ENCODE data around the gene ZDHHC16.

The ZDHHC16 gene

DNA sequence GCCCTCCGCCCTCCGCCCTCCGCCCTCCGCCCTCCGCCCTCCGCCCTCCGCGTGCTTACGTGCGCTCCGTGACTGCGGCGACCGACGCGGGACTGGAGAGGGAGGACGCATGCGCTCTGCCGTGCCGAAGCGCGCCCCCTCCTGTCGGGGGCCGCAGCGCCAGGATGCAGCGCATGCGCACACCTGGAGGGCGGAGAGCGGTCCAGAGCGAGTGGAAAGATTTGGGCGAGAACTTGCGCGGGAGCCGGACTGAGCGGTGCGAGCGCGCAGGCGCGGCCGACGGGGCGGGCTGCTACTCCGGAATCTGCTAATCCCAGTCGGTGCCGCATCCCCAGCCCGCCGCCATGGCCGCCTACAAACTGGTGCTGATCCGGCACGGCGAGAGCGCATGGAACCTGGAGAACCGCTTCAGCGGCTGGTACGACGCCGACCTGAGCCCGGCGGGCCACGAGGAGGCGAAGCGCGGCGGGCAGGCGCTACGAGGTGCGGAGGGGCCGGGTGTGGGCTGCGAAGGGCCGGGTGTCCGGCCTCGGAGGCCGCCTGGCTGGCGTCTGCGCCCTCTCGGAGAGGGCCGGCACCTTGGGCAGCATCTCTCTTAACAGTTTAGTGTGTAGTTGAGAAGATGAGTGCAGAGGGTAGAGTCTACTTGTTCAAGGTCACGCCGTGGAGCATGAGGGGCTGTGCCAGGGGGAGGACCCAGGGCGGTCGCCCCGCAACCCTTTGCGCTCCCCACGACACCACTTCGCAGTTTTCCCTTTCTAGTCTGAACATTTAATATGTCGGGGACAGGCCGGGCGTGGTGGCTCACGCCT is 19.8 kb upstream of the ZDHHC16 start, which contains the start of gene PGAM1:
Gene PGAM1, plus strand, starts transcription at position 228 of the 812 bp plus-strand sequence. Its CDS starts 117 bp downstream, at position 345.
- TF ChIP-seq TOX (CRISPR knock-in tag; IDR thresholded peaks at IDR 0.05; ENCODE audit: borderline replicate concordance) = no peak
- TF ChIP-seq ARNTL (CRISPR knock-in tag; IDR thresholded peaks at IDR 0.05; ENCODE audit: borderline replicate concordance, low read depth) = no peak
- no peak for TF ChIP-seq ZNF8 (CRISPR knock-in tag; IDR thresholded peaks at IDR 0.05)
- TF ChIP-seq ZNF70 (CRISPR knock-in tag; IDR thresholded peaks at IDR 0.05) = no peak
- TF ChIP-seq, protein P1, sequence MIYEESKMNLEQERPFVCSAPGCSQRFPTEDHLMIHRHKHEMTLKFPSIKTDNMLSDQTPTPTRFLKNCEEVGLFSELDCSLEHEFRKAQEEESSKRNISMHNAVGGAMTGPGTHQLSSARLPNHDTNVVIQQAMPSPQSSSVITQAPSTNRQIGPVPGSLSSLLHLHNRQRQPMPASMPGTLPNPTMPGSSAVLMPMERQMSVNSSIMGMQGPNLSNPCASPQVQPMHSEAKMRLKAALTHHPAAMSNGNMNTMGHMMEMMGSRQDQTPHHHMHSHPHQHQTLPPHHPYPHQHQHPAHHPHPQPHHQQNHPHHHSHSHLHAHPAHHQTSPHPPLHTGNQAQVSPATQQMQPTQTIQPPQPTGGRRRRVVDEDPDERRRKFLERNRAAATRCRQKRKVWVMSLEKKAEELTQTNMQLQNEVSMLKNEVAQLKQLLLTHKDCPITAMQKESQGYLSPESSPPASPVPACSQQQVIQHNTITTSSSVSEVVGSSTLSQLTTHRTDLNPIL (CRISPR knock-in tag; IDR thresholded peaks at IDR 0.05; ENCODE audit: low read depth) = no peak
- TF ChIP-seq SNAI2 (CRISPR knock-in tag; IDR thresholded peaks at IDR 0.05) = no peak
- no peak for TF ChIP-seq TSHZ2 (CRISPR knock-in tag; IDR thresholded peaks at IDR 0.05)
- TF ChIP-seq ZFP30 (CRISPR knock-in tag; IDR thresholded peaks at IDR 0.05) = no peak
- TF ChIP-seq BACH2 (CRISPR knock-in tag; IDR thresholded peaks at IDR 0.05; ENCODE audit: borderline replicate concordance) = no peak
- TF ChIP-seq ISL1 (CRISPR knock-in tag; IDR thresholded peaks at IDR 0.05) = no peak
- TF ChIP-seq ESRRG (CRISPR knock-in tag; IDR thresholded peaks at IDR 0.05) = no peak
- TF ChIP-seq, protein P2, sequence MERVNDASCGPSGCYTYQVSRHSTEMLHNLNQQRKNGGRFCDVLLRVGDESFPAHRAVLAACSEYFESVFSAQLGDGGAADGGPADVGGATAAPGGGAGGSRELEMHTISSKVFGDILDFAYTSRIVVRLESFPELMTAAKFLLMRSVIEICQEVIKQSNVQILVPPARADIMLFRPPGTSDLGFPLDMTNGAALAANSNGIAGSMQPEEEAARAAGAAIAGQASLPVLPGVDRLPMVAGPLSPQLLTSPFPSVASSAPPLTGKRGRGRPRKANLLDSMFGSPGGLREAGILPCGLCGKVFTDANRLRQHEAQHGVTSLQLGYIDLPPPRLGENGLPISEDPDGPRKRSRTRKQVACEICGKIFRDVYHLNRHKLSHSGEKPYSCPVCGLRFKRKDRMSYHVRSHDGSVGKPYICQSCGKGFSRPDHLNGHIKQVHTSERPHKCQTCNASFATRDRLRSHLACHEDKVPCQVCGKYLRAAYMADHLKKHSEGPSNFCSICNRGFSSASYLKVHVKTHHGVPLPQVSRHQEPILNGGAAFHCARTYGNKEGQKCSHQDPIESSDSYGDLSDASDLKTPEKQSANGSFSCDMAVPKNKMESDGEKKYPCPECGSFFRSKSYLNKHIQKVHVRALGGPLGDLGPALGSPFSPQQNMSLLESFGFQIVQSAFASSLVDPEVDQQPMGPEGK (CRISPR knock-in tag; IDR thresholded peaks at IDR 0.05; ENCODE audit: borderline replicate concordance) = no peak
- no peak for TF ChIP-seq ZC3H10 (CRISPR knock-in tag; IDR thresholded peaks at IDR 0.05)
- TF ChIP-seq ZNF565 (CRISPR knock-in tag; conservative IDR thresholded peaks at IDR 0.05; ENCODE audit: low read depth) = no peak
- TF ChIP-seq GLIS3 (CRISPR knock-in tag; IDR thresholded peaks at IDR 0.05) = no peak
- no peak for TF ChIP-seq RARB (CRISPR knock-in tag; IDR thresholded peaks at IDR 0.05)
- ATAC-seq = peak; percentile 85

DNA sequence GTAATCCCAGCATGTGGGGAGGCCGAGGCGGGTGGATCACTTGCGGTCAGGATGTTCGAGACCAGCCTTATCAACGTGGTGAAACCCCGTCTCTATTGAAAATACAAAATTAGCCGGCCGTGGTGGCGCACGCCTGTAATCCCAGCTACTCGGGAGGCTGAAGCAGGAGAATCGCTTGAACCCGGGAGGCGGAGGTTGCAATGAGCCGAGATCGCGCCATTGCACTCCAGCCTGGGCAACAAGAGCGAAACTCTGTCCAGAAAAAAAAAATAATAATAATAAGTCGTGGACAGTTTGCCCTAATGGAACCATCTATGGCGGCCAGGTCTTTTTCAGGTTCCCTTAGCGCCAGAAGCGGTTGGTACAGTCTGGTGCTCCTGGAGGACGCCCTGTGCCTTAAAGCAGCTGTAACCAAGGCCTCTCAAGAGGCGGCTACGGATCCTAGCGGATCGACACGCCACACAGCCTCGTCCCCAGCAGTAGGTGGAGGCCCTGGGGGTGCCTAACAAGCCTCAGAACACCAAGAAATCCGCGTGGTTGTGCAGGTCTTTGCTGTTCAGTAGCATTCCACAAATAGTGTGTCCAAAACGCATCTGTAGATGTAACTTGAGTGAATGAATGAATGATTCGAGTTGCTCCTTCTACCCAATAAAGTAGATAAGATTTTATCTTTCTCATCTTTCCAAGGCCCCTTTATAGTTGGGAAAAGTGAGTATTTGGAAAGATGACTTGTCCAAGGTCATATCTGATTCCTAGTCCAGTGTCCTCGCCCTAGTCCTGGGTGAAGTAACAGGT is 19.0 kb upstream of the ZDHHC16 start:
- TF ChIP-seq SNAI2 (CRISPR knock-in tag; IDR thresholded peaks at IDR 0.05) = no peak
- no peak for TF ChIP-seq ARNTL (CRISPR knock-in tag; IDR thresholded peaks at IDR 0.05; ENCODE audit: borderline replicate concordance, low read depth)
- no peak for TF ChIP-seq ZNF70 (CRISPR knock-in tag; IDR thresholded peaks at IDR 0.05)
- no peak for TF ChIP-seq POU6F1 (CRISPR knock-in tag; IDR thresholded peaks at IDR 0.05; ENCODE audit: borderline replicate concordance, low read depth)
- no peak for TF ChIP-seq GLIS3 (CRISPR knock-in tag; IDR thresholded peaks at IDR 0.05)
- TF ChIP-seq ESRRG (CRISPR knock-in tag; IDR thresholded peaks at IDR 0.05) = no peak
- no peak for TF ChIP-seq TOX (CRISPR knock-in tag; IDR thresholded peaks at IDR 0.05; ENCODE audit: borderline replicate concordance)
- TF ChIP-seq CSDC2 (CRISPR knock-in tag; IDR thresholded peaks at IDR 0.05) = no peak
- TF ChIP-seq, protein P3, sequence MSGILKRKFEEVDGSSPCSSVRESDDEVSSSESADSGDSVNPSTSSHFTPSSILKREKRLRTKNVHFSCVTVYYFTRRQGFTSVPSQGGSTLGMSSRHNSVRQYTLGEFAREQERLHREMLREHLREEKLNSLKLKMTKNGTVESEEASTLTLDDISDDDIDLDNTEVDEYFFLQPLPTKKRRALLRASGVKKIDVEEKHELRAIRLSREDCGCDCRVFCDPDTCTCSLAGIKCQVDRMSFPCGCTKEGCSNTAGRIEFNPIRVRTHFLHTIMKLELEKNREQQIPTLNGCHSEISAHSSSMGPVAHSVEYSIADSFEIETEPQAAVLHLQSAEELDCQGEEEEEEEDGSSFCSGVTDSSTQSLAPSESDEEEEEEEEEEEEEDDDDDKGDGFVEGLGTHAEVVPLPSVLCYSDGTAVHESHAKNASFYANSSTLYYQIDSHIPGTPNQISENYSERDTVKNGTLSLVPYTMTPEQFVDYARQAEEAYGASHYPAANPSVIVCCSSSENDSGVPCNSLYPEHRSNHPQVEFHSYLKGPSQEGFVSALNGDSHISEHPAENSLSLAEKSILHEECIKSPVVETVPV (CRISPR knock-in tag; IDR thresholded peaks at IDR 0.05) = no peak
- TF ChIP-seq TCF4 (CRISPR knock-in tag; IDR thresholded peaks at IDR 0.05; ENCODE audit: borderline replicate concordance) = no peak
- no peak for TF ChIP-seq ZFP3 (CRISPR knock-in tag; IDR thresholded peaks at IDR 0.05)
- no peak for TF ChIP-seq ZNF8 (CRISPR knock-in tag; IDR thresholded peaks at IDR 0.05)
- no peak for TF ChIP-seq BACH2 (CRISPR knock-in tag; IDR thresholded peaks at IDR 0.05; ENCODE audit: borderline replicate concordance)
- ATAC-seq = peak; percentile 43
